ENCODE data around the gene GNPTG. TPM values are rescaled to one million over a fixed set of nuclear protein-coding genes. Genes with fewer than 3 reads are reported as not detected.

Gene GNPTG
- total RNA-seq, 1 experiment from 2014 or later: 40.6 TPM

GRCh38 chr16:1385232-1385631 lies 33.5 kb downstream of the GNPTG start:
- BruUV-seq (replicated peaks): no TSS peak
- H2AFZ ChIP-seq: no peak overlapping the region
- H3K27me3 ChIP-seq (ENCODE audit: insufficient read depth, low read depth): no peaks in the 10 kb centered on the region
- H3F3A ChIP-seq (ENCODE audit: insufficient read depth, low read depth): peaks cover 17% of the 10 kb centered on the region; the same call in 1 of the 2 replicates
- intact Hi-C loops (cut with micrococcal nuclease; ENCODE audit: unreplicated experiment): no loop called here
- H4K20me1 ChIP-seq (ENCODE audit: insufficient read depth): no peaks in the 10 kb centered on the region
- TF ChIP-seq EZH2 (IDR thresholded peaks at IDR 0.05; ENCODE audit: low read depth) (no peak), CTCF (conservative IDR thresholded peaks at IDR 0.05) (no peak)
- no peaks in the 10 kb centered on the region for H3K9me3 ChIP-seq (ENCODE audit: insufficient read depth, low read depth)
- no peaks in the 10 kb centered on the region for H3K9me2 ChIP-seq (ENCODE audit: insufficient read depth)
- no peak overlapping the region for H3K4me2 ChIP-seq
- no peaks in the 10 kb centered on the region for H3K79me2 ChIP-seq (ENCODE audit: low read depth)
- H3K27ac ChIP-seq: no peak overlapping the region
- 0 out of 2 replicates have a peak, but pooled peaks cover under 1% of the 10 kb centered on the region for H3K4me1 ChIP-seq (replicated peaks; ENCODE audit: insufficient read depth)
- H3K36me3 ChIP-seq (ENCODE audit: low read depth): no peaks in the 10 kb centered on the region
- H3K4me3 ChIP-seq: no peak overlapping the region
- ChIA-PET POLR2A (ENCODE audit: unreplicated experiment) (interaction anchor here (1.0 kb wide), 1 partner anchor 147 kb away, joined by 5 read pairs; no protein-coding TSS in a partner anchor), CTCF (no interaction called here)
- no peak for DNase-seq

- no TSS peak for BruUV-seq (replicated peaks)
- CTCF ChIA-PET: interaction anchor here (0.6 kb wide), 1 partner anchor 1024 kb away, joined by 7 read pairs; no protein-coding TSS in a partner anchor
Observed at GRCh38 chr16:1387331-1387730, 35.6 kb downstream of the GNPTG start.

GRCh38 chr16:1389762-1390161 lies 38.0 kb downstream of the GNPTG start:
- Histone ChIP-seq H3K79me2 (ENCODE audit: low read depth) (no peaks in the 10 kb centered on the region), H4K20me1 (ENCODE audit: insufficient read depth) (no peaks in the 10 kb centered on the region), H3K4me3 (no peak overlapping the region), H3F3A (ENCODE audit: insufficient read depth, low read depth) (no peaks in the 10 kb centered on the region), H3K4me2 (no peak overlapping the region), H3K4me1 (replicated peaks; ENCODE audit: insufficient read depth) (no peaks in the 10 kb centered on the region), H2AFZ (no peak overlapping the region), H3K9me3 (ENCODE audit: insufficient read depth, low read depth) (no peaks in the 10 kb centered on the region), H3K36me3 (ENCODE audit: low read depth) (no peaks in the 10 kb centered on the region), H3K27me3 (ENCODE audit: insufficient read depth, low read depth) (no peaks in the 10 kb centered on the region), H3K27ac (no peak overlapping the region), H3K9me2 (ENCODE audit: insufficient read depth) (no peaks in the 10 kb centered on the region)
- no peak for DNase-seq
- intact Hi-C loops (cut with micrococcal nuclease; ENCODE audit: unreplicated experiment): no loop called here
- CTCF ChIA-PET: no interaction called here
- POLR2A ChIA-PET (ENCODE audit: unreplicated experiment): interaction anchor here (1.0 kb wide), 1 partner anchor 9 kb away, joined by 4 read pairs; no protein-coding TSS in a partner anchor
- TF ChIP-seq CTCF (conservative IDR thresholded peaks at IDR 0.05): no peak
- no peak for TF ChIP-seq EZH2 (IDR thresholded peaks at IDR 0.05; ENCODE audit: low read depth)
- BruUV-seq (replicated peaks): no TSS peak

More at GRCh38 chr16:1387331-1387730, 35.6 kb downstream of the GNPTG start:
- no peaks in the 10 kb centered on the region for H3K27me3 ChIP-seq (ENCODE audit: insufficient read depth, low read depth)
- H3K79me2 ChIP-seq (ENCODE audit: low read depth): no peaks in the 10 kb centered on the region
- no peaks in the 10 kb centered on the region for H4K20me1 ChIP-seq (ENCODE audit: insufficient read depth)
- no peaks in the 10 kb centered on the region for H3K9me2 ChIP-seq (ENCODE audit: insufficient read depth)
- TF ChIP-seq EZH2 (IDR thresholded peaks at IDR 0.05; ENCODE audit: low read depth): no peak
- no peak for TF ChIP-seq CTCF (conservative IDR thresholded peaks at IDR 0.05)
- H3K27ac ChIP-seq: no peak overlapping the region
- H3F3A ChIP-seq (ENCODE audit: insufficient read depth, low read depth): no peaks in the 10 kb centered on the region
- no peak for DNase-seq
- H3K4me1 ChIP-seq (replicated peaks; ENCODE audit: insufficient read depth): no peaks in the 10 kb centered on the region
- no peak overlapping the region for H3K4me2 ChIP-seq
- POLR2A ChIA-PET (ENCODE audit: unreplicated experiment): no interaction called here
- H3K36me3 ChIP-seq (ENCODE audit: low read depth): no peaks in the 10 kb centered on the region
- no peak overlapping the region for H3K4me3 ChIP-seq
- H3K9me3 ChIP-seq (ENCODE audit: insufficient read depth, low read depth): no peaks in the 10 kb centered on the region
- intact Hi-C loops (cut with micrococcal nuclease; ENCODE audit: unreplicated experiment): no loop called here
- H2AFZ ChIP-seq: no peak overlapping the region
